Endothelial cell of umbilical vein (primary cell): Measurements from ENCODE around the gene PRC1. TPM values are rescaled to one million over a fixed set of nuclear protein-coding genes. Genes with fewer than 3 reads are reported as not detected.

Experiments used
- BruUV-seq: library from RNA; stranded (reverse); fragments of 400-500 nt; replicated peaks from 2 replicates; lab custom pipeline; 2021; lab: Mats Ljungman, UMichigan
- CTCF ChIA-PET: fragments of 300-600, 350-600 bp; sonication (Branson Sonifier 250); formaldehyde crosslinking; loops from one replicate; lab custom pipeline; 2021; ENCODE audit warnings: antibody characterized with exemption, inconsistent platforms; lab: Charles Lee
- POLR2A ChIA-PET: fragments of 300-600, 350-600 bp; sonication (Branson Sonifier 250); formaldehyde crosslinking; loops from one replicate; lab custom pipeline; 2021; ENCODE audit warnings: antibody characterized with exemption, inconsistent platforms; lab: Charles Lee
- DNase-seq: peaks from one replicate; pipeline ENCODE4 v3.0.0-alpha.2; 2011; ENCODE audit warnings: low read depth, low spot score
- FAIRE-seq: peaks from 2 replicates; lab custom pipeline; 2011; peaks lifted over from hg19 to GRCh38; lab: Jason Lieb, UNC
- H2AFZ ChIP-seq: 2 replicates; pipeline ENCODE4 v1.6.0; 2012; ENCODE audit warnings: low read depth, low read length, control low read depth, inconsistent platforms
- H3K27ac ChIP-seq: 2 replicates; pipeline ENCODE4 v1.5.1; 2011; ENCODE audit warnings: low read depth, mild to moderate bottlenecking, control low read depth, low read length, moderate library complexity; ENCODE audit not compliant: insufficient read depth
- H3K27me3 ChIP-seq, 2 experiments: 2 replicates each; pipeline versions ENCODE4 v1.6.0 to v1.6.1; 2011; ENCODE audit warnings: low read length in 2 of 2, mixed read lengths in 1 of 2; ENCODE audit not compliant: control insufficient read depth in 2 of 2, insufficient read depth in 2 of 2
- H3K36me3 ChIP-seq, 2 experiments: 2 replicates in 1 of 2; 3 replicates in 1 of 2; pipeline ENCODE4 v1.5.1; 2011; ENCODE audit warnings: low read length in 2 of 2, mild to moderate bottlenecking in 1 of 2, moderate library complexity in 1 of 2; ENCODE audit not compliant: control insufficient read depth in 2 of 2, insufficient read depth in 2 of 2; ENCODE audit errors: extremely low read depth in 1 of 2
- H3K4me1 ChIP-seq: 3 replicates; pipeline ENCODE4 v1.5.1; 2011; ENCODE audit warnings: mild to moderate bottlenecking, low read length; ENCODE audit not compliant: control insufficient read depth, insufficient read depth; ENCODE audit errors: extremely low read depth
- H3K4me2 ChIP-seq: 2 replicates; pipeline ENCODE4 v1.6.1; 2011; ENCODE audit warnings: low read length, control low read depth, mixed read lengths; ENCODE audit not compliant: insufficient read depth
- H3K4me3 ChIP-seq, 3 experiments: fragments of 200-600 bp in 1 of 3; sonication (generic), shearing (Covaris generic) in 1 of 3; replicated peaks in 1 of 3; 2 replicates each; pipeline ENCODE4 v1.5.1; 2011 to 2016; ENCODE audit warnings: control low read depth in 3 of 3, low read length in 3 of 3, mild to moderate bottlenecking in 2 of 3, inconsistent platforms in 1 of 3, low read depth in 1 of 3, moderate library complexity in 1 of 3; ENCODE audit not compliant: insufficient read depth in 1 of 3
- H3K79me2 ChIP-seq: 2 replicates; pipeline ENCODE4 v1.6.0; 2012; ENCODE audit warnings: low read length, inconsistent platforms; ENCODE audit not compliant: control insufficient read depth, insufficient read depth
- H3K9ac ChIP-seq: replicated peaks from 2 replicates; pipeline ENCODE3; 2011; ENCODE audit warnings: low read length, control low read depth; ENCODE audit not compliant: insufficient read depth; ENCODE audit errors: extremely low read depth
- H3K9me1 ChIP-seq: replicated peaks from 3 replicates; pipeline ENCODE4 v1.6.0; 2011; ENCODE audit warnings: mild to moderate bottlenecking, low read length; ENCODE audit not compliant: control insufficient read depth, insufficient read depth; ENCODE audit errors: extremely low read depth
- H3K9me3 ChIP-seq: replicated peaks from 2 replicates; pipeline ENCODE4 v1.5.1; 2012; ENCODE audit warnings: low read length, inconsistent platforms; ENCODE audit not compliant: control insufficient read depth, insufficient read depth
- H4K20me1 ChIP-seq: replicated peaks from 2 replicates; pipeline ENCODE3; 2011; ENCODE audit warnings: mild to moderate bottlenecking, low read length; ENCODE audit not compliant: control insufficient read depth, insufficient read depth; ENCODE audit errors: extremely low read depth
- EZH2 ChIP-seq: IDR thresholded peaks from 2 replicates; pipeline ENCODE4 v1.6.1; 2012; ENCODE audit warnings: borderline replicate concordance, low read depth, mild to moderate bottlenecking, moderate library complexity, low read length, inconsistent platforms; ENCODE audit not compliant: severe bottlenecking
- FOS ChIP-seq: IDR thresholded peaks from 2 replicates; pipeline ENCODE4 v1.6.1; 2011; ENCODE audit warnings: mild to moderate bottlenecking, low read length, moderate library complexity, borderline replicate concordance; ENCODE audit not compliant: insufficient read depth
- GATA2 ChIP-seq: IDR thresholded peaks from 2 replicates; pipeline ENCODE4 v1.7.0; 2011; ENCODE audit warnings: low read depth, mild to moderate bottlenecking, moderate library complexity, mixed read lengths, low read length; ENCODE audit not compliant: insufficient read length, insufficient read depth
- JUN ChIP-seq: IDR thresholded peaks from 2 replicates; pipeline ENCODE4 v1.6.1; 2011; ENCODE audit warnings: borderline replicate concordance, low read depth; ENCODE audit not compliant: insufficient read length, insufficient read depth
- MYC ChIP-seq: IDR thresholded peaks from one replicate; pipeline ENCODE4 v1.6.1; 2011; ENCODE audit warnings: mild to moderate bottlenecking, low read depth, low read length
- POLR2A ChIP-seq: IDR thresholded peaks from 2 replicates; pipeline ENCODE4 v1.6.1; 2012; ENCODE audit warnings: low read depth, mild to moderate bottlenecking, control low read depth, low read length
- POLR2AphosphoS5 ChIP-seq: IDR thresholded peaks from 2 replicates; pipeline ENCODE4 v1.6.1; 2012; ENCODE audit warnings: low read depth, mild to moderate bottlenecking, control low read depth, low read length, moderate library complexity; ENCODE audit not compliant: insufficient read depth
- dilution Hi-C: fragments of 300-500 bp; cut with MboI; formaldehyde crosslinking; loops from one replicate; pipeline ENCODE4 v1.15.0; 2019; ENCODE audit warnings: low sequenced_read_pairs; ENCODE audit not compliant: extremely low pct_ligation_motif_present
- intact Hi-C: fragments of 100-400 bp; cut with micrococcal nuclease; formaldehyde crosslinking; loops from one replicate; pipeline ENCODE4 v1.10.0; 2022
- polyA plus RNA-seq, 4 experiments: library from polyadenylated mRNA; depleted of rRNA in 3 of 4; stranded (reverse) in 3 of 4; unstranded in 1 of 4; fragments of >200 nt; gene quantifications; 2 replicates each; pipeline versions ENCODE4 v1.2.1 to v1.2.3, GENCODE V29; 2011 to 2012; ENCODE audit warnings: missing spikeins in 1 of 4
- total RNA-seq: library from RNA; stranded (reverse); gene quantifications from 2 replicates; pipeline ENCODE4 v1.2.3, GENCODE V29; 2021
- TF ChIP-seq, protein P1 (sequence below): IDR thresholded peaks from 2 replicates; pipeline ENCODE4 v1.6.1; 2011; ENCODE audit not compliant: insufficient read depth, insufficient read length
- TF ChIP-seq, protein P2 (sequence below), 2 donors: IDR thresholded peaks; 1 replicate in 1 of 2; 2 replicates in 1 of 2; pipeline ENCODE4 v1.5.1; 2011; ENCODE audit warnings: low read length in 2 of 2, mild to moderate bottlenecking in 2 of 2, moderate library complexity in 2 of 2, control low read depth in 1 of 2, inconsistent platforms in 1 of 2, low read depth in 1 of 2; ENCODE audit not compliant: insufficient read depth in 1 of 2; ENCODE audit errors: extremely low read depth in 1 of 2

Gene PRC1
- total and polyA plus RNA-seq, 2 donors (not counting 3 experiments of a cell fraction or from before 2014, with no cell fraction given) = 171 to 280 TPM

DNA sequence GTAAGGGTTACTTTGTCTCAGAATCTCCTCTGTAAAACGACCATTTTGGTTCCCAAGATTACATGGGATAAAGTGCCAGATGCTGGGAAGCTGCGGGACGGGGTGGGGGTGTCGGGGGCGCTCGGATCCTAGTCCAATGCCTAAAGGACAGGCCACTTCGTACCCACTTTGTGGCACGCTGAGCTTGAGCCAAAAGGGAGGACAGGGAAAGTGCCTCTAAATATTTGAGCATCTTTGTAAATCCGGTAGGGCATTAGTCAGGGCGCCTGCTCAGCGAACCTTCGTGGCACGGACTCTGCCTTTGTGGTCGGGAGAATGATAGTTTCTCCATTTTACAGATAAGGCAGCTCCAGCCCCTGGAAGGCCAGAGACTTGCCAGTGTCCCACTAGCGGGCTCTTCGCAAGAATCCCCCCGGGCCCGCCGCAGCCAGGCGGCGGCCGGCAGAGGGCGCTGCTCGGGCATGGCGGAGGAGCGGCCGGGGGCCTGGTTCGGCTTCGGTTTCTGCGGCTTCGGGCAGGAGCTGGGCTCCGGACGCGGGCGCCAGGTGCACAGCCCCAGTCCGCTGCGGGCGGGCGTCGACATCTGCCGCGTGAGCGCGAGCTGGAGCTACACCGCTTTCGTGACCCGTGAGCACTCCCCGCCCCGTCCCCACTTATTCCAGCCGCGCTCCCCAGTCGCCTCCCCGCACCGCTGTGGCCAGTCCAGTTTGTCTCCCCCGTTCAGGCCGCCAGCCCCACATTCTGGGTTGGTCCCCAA, 37.9 kb downstream of the PRC1 start:
- intact Hi-C loops = loop anchor here (1.0 to 2.0 kb wide), 5 partner anchors 24 to 93 kb away; partner anchors contain the start of genes HDDC3, PRC1 and VPS33B
- Histone ChIP-seq H3K4me2 (peak overlapping the region; percentile 82), H3K36me3 (peaks cover 7 to 22% of the 10 kb centered on the region in 2 experiments), H3K9me1 (no peaks in the 10 kb centered on the region), H3K9me3 (no peaks in the 10 kb centered on the region), H3K79me2 (peaks cover 3% of the 10 kb centered on the region), H2AFZ (peak overlapping the region; percentile 56), H4K20me1 (no peaks in the 10 kb centered on the region), H3K9ac (peak overlapping the region; percentile 46), H3K27me3 (no peaks in the 10 kb centered on the region), H3K27ac (no peak overlapping the region), H3K4me3 (peak overlapping the region; percentile 16 to 49 (median 36)), H3K4me1 (peaks cover 13% of the 10 kb centered on the region)
- CTCF ChIA-PET = interaction anchor here (0.6 to 6.9 kb wide), 43 partner anchors 9 to 317 kb away, joined by 3 to 155 read pairs (median 6); partner anchors contain the start of genes HDDC3, PRC1, UNC45A and VPS33B
- TF ChIP-seq MYC = no peak
- no peak for TF ChIP-seq EZH2
- no peak for TF ChIP-seq JUN
- peak; percentile 44 for TF ChIP-seq POLR2AphosphoS5
- no peak for TF ChIP-seq FOS
- TF ChIP-seq, protein P1, sequence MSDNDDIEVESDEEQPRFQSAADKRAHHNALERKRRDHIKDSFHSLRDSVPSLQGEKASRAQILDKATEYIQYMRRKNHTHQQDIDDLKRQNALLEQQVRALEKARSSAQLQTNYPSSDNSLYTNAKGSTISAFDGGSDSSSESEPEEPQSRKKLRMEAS = no peak
- TF ChIP-seq, protein P2, sequence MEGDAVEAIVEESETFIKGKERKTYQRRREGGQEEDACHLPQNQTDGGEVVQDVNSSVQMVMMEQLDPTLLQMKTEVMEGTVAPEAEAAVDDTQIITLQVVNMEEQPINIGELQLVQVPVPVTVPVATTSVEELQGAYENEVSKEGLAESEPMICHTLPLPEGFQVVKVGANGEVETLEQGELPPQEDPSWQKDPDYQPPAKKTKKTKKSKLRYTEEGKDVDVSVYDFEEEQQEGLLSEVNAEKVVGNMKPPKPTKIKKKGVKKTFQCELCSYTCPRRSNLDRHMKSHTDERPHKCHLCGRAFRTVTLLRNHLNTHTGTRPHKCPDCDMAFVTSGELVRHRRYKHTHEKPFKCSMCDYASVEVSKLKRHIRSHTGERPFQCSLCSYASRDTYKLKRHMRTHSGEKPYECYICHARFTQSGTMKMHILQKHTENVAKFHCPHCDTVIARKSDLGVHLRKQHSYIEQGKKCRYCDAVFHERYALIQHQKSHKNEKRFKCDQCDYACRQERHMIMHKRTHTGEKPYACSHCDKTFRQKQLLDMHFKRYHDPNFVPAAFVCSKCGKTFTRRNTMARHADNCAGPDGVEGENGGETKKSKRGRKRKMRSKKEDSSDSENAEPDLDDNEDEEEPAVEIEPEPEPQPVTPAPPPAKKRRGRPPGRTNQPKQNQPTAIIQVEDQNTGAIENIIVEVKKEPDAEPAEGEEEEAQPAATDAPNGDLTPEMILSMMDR (IDR thresholded peaks at IDR 0.05; ENCODE audit: extremely low read depth in 1 of 2, insufficient read depth in 1 of 2, low read depth in 1 of 2, low read length in 2 of 2) = peak; percentile 93 to 99
- TF ChIP-seq POLR2A = peak; percentile 13
- TF ChIP-seq GATA2 = no peak
- peak; percentile 79 for DNase-seq
- peak; percentile 72 for FAIRE-seq
- BruUV-seq = no TSS peak
- POLR2A ChIA-PET = no interaction called here
- dilution Hi-C loops = no loop called here
